Nephron progenitor cell (in vitro differentiated cells): Measurements from ENCODE around the gene ASB16.

ENCODE experiments used
- DNase-seq: peaks from one replicate; pipeline ENCODE4 v3.0.0; 2021
- H3K27ac Mint-ChIP-seq: 2 replicates; pipeline ENCODE4 v1.8.0; 2021; ENCODE audit warnings: mild to moderate bottlenecking, moderate library complexity, mixed read lengths
- H3K27me3 Mint-ChIP-seq: 2 replicates; pipeline ENCODE4 v1.8.0; 2021; ENCODE audit warnings: mild to moderate bottlenecking, low read depth, mixed read lengths; ENCODE audit not compliant: poor library complexity
- H3K36me3 Mint-ChIP-seq: 2 replicates; pipeline ENCODE4 v1.8.0; 2021; ENCODE audit warnings: low read depth, mixed read lengths
- H3K4me1 Mint-ChIP-seq: 2 replicates; pipeline ENCODE4 v1.8.0; 2021; ENCODE audit warnings: mixed read lengths
- H3K4me3 Mint-ChIP-seq: 2 replicates; pipeline ENCODE4 v1.8.0; 2021; ENCODE audit warnings: mild to moderate bottlenecking, moderate library complexity, mixed read lengths
- H3K9me3 Mint-ChIP-seq: 2 replicates; pipeline ENCODE4 v1.8.0; 2021; ENCODE audit warnings: mild to moderate bottlenecking, moderate library complexity, mixed read lengths
- TF ChIP-seq, protein P1 (sequence below): fragments of 200-600 bp; sonication (generic); IDR thresholded peaks from 2 replicates; pipeline ENCODE4 v1.5.0; 2021; ENCODE audit warnings: antibody characterized with exemption

ASB16 gene

DNA sequence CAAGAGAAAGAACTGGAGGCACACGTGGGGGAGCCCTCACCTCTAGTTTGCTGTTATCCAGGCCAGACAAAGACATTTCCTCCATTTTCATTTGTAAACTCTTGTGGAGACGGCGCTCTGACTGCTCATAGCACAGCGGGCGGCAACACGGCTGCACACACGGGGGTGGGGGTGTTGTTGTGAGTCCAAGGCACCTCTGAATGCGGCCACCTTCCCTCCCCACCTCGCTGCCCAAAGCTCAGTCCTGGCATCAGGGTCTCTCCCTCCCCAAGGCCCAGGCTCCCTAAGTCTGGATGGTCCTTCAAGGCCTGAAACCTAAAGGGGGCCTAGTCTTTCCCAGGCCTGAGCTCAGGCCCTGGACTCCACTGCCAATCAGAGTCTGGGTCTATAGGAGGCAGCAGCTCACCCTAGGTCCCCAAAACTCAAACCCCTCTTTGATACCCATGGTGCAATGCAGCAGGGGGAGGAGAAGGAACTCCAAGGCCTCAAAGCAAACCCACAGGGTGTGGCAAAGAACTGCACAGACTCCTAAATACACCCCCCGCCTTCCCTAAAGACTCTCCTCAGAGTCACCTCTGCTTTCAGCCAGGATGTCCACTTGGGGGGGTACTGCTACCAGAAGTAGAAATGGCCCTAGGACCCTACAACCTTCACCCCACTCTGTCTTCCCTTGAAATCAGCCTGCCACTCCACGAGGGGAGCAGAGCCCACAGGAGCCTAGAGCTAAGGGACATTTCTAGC lies 27.6 kb downstream of the ASB16 start:
- Mint-ChIP-seq H3K4me1 (peaks cover 37% of the 10 kb centered on the region), H3K36me3 (peaks cover 40% of the 10 kb centered on the region), H3K27ac (peak overlapping the region; percentile 91), H3K4me3 (peak overlapping the region; percentile 82), H3K9me3 (no peaks in the 10 kb centered on the region), H3K27me3 (peaks cover 4% of the 10 kb centered on the region)
- no peak for DNase-seq
- TF ChIP-seq, protein P1, sequence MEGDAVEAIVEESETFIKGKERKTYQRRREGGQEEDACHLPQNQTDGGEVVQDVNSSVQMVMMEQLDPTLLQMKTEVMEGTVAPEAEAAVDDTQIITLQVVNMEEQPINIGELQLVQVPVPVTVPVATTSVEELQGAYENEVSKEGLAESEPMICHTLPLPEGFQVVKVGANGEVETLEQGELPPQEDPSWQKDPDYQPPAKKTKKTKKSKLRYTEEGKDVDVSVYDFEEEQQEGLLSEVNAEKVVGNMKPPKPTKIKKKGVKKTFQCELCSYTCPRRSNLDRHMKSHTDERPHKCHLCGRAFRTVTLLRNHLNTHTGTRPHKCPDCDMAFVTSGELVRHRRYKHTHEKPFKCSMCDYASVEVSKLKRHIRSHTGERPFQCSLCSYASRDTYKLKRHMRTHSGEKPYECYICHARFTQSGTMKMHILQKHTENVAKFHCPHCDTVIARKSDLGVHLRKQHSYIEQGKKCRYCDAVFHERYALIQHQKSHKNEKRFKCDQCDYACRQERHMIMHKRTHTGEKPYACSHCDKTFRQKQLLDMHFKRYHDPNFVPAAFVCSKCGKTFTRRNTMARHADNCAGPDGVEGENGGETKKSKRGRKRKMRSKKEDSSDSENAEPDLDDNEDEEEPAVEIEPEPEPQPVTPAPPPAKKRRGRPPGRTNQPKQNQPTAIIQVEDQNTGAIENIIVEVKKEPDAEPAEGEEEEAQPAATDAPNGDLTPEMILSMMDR = no peak

DNA sequence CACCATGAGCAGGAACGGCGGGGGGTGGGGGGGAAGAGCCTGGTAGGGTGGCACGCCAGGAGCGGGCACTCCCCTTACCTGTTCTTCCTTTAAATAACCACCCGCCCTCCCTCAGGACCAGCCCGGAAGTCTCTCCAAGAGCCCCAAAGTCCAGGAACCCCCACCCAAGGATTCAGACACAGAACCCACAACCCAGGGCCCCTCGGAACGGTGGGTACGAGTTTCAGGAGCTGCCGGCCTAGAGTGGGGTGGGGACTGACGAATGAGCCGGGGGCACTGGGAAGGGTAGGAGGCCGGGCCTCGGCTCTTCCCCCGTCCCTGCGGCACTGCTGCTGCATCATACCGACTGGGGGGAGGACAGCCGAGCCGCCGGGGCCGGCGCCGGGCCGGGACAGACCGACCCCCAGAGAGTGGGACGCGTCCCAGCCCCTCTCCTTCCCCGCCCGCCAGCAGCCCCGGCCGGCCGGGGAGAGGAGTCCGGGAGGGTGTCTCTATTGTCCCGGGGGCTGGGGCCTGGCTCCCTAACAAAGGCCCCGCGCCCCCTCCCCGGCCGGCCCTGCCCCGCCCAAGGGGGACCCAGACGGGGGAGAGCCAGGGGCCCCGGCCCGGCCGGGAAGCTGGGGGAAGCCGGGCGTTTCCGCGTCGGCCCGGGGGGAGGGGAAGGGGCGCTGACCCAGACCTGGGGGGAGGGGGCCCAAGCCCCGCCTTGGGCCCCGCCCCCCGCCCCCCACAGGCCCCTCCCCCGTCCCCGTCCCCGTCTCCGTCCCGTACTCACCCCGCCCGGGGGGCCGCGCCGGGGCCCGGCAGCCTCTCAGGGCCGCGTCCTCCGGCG lies 28.4 kb downstream of the ASB16 start:
- Mint-ChIP-seq H3K27ac (no peak overlapping the region), H3K27me3 (peaks cover 4% of the 10 kb centered on the region), H3K36me3 (peaks cover 40% of the 10 kb centered on the region), H3K4me1 (peaks cover 42% of the 10 kb centered on the region), H3K4me3 (peak overlapping the region; percentile 82), H3K9me3 (no peaks in the 10 kb centered on the region)
- DNase-seq = peak; percentile 72
- TF ChIP-seq, protein P1 = no peak

DNA sequence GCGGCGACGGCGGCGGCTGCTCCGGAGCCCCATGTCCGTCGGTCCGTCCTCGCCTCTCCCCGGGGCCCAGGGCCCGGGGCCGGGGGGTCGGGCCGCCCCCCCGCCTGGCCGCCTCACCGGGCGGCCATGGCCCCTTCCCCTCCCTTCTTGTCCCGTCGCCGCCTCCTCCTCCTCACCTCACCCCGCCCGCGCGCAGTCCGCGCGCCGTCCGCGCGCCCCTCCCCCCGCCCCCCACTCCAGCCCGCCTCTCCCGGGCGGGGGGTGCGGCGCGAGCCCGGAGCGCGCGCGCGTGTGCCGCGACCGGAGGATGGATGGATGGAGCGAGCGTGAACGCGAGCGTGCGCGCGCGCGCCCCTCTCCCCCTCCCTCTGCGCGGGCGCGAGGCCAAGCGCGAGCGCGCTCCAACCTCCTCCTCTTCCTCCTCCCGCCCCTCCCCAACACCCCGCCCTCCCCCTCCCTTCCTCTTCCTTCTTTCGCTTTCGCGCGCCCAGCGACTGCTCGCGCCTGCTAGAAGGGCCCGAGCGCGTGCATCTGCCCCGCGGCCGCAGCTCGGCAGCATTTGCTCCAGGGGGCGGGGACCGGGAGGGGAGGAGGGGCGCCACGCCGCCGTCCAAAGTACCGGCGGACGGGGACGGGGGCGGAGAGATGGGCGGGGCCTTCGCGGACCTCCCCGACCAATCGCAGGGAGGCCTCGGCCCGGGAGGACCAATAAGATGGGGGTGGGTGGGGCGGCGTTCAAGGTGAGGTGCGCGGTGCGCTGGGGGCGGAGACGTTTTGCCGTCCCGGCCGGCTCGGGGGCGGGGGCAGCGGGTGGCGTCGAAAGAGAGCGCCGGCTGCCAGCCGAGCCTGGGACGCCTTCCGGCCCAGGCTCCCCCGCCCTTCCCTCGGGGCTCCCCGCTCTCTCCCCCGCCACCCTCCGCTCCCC lies 29.3 kb downstream of the ASB16 start, which contains the start of gene ATXN7L3:
Gene ATXN7L3, minus strand, starts transcription at position 332 of the 925 bp plus-strand sequence. CDS start 1,814 bp downstream, outside the sequence.
- Mint-ChIP-seq H3K9me3 (no peaks in the 10 kb centered on the region), H3K27ac (peak within 1 kb of the TSS; percentile 98), H3K4me1 (peaks cover 45% of the 10 kb centered on the region), H3K4me3 (peak within 1 kb of the TSS; percentile 95), H3K36me3 (peaks cover 33% of the 10 kb centered on the region), H3K27me3 (peaks cover 4% of the 10 kb centered on the region)
- TF ChIP-seq, protein P1 = no peak
- DNase-seq = peak; percentile 100

DNA sequence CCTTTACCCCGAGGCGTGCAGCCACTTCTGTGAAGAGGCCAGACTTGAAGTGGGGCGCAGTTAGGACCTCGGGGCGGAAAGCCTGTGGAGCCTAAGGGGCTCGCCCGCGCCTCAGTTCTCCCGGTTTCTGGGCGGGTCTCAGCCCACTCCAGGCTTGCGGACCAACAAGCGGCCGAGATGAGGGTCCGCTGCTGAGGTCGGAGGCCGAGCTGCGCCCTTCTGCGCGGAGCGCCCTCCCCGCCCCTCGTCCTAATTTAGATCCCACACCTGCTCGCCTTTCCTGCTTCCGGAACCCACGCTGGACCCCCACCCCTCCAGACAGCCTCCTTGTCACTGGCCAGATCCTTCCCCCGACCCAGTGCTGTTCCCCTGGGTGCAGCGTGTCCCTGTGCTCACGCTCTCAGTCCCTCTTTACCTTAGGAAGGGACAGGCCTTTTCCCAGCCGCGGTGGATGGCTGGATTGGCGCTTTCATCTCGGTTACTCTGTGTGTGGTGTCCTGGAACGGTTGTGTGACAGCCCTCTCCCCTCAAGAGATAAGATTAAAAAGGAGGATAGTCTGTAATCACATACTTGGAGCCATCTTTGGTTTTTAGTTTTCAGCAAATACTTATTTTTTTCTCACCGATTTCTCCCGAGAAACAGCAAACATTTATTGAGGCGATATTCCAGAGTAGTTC lies 30.1 kb downstream of the ASB16 start:
- Mint-ChIP-seq H3K4me3 (peak overlapping the region; percentile 95), H3K36me3 (peaks cover 25% of the 10 kb centered on the region), H3K27me3 (peaks cover 4% of the 10 kb centered on the region), H3K4me1 (peaks cover 45% of the 10 kb centered on the region), H3K27ac (peak overlapping the region; percentile 98), H3K9me3 (no peaks in the 10 kb centered on the region)
- TF ChIP-seq, protein P1 = no peak
- DNase-seq = no peak

DNA sequence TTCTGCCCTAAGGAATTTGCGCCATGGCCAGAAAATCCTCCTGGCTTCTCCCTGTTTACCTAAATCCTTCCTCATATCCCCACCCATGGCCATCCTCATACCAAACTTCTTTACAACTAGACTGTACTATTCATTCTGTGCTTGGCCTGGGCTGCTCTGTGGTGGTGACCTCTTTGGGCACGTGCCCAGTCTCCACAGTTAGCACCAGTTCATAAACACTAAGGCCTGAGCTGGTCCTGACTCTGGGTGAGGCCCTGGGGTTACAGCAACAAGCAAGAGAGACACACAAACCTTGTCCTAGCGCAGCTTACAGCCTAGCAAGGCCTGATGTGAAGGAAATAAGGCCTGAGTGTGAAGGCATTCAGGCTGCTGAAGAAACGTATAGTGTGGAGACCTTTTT lies 32.3 kb downstream of the ASB16 start:
- Mint-ChIP-seq H3K36me3 (peaks cover 9% of the 10 kb centered on the region), H3K9me3 (no peaks in the 10 kb centered on the region), H3K27ac (no peak overlapping the region), H3K4me1 (peaks cover 32% of the 10 kb centered on the region), H3K27me3 (no peaks in the 10 kb centered on the region), H3K4me3 (peak overlapping the region; percentile 52)
- TF ChIP-seq, protein P1 = no peak
- no peak for DNase-seq
